NCI-H2171 treated with DMSO at 0.1 percent for 48 hours (cell line): ENCODE measurements around the gene TULP4.
"Not testable (repeated sequence)": the region's sequence is repeated elsewhere in the genome, so short reads cannot be mapped to it uniquely, and the experiment has no call there.

Source experiments
- DNase-seq: peaks from one replicate; lab custom pipeline; 2025; lab: John Stamatoyannopoulos, UW

TULP4 gene

GRCh38 chr6:158527858-158528257 lies 215.6 kb downstream of the TULP4 start:
- not testable (repeated sequence) for DNase-seq

- no peak for DNase-seq
These were observed 216.6 kb downstream of the TULP4 start for GRCh38 chr6:158528826-158529225.

GRCh38 chr6:158529629-158530028 lies 217.4 kb downstream of the TULP4 start:
- no peak for DNase-seq

- DNase-seq: no peak
These were observed 219.3 kb downstream of the TULP4 start for GRCh38 chr6:158531566-158531965.

GRCh38 chr6:158531970-158532369 lies 219.7 kb downstream of the TULP4 start:
- DNase-seq: no peak

GRCh38 chr6:158536084-158536890 lies 224.0 kb downstream of the TULP4 start:
- DNase-seq: peak; percentile 75

- DNase-seq: peak; percentile 73
These were observed 224.9 kb downstream of the TULP4 start for GRCh38 chr6:158536891-158537798.

- no peak for DNase-seq
These were observed 226.5 kb downstream of the TULP4 start for GRCh38 chr6:158538741-158539140.

GRCh38 chr6:158539413-158539812 lies 227.1 kb downstream of the TULP4 start:
- DNase-seq: peak; percentile 20

GRCh38 chr6:158539881-158540280 lies 227.6 kb downstream of the TULP4 start:
- DNase-seq: no peak

GRCh38 chr6:158543606-158544185 lies 231.4 kb downstream of the TULP4 start:
- DNase-seq: no peak

- DNase-seq: no peak
These were observed 232.2 kb downstream of the TULP4 start for GRCh38 chr6:158544428-158544827.

GRCh38 chr6:158545043-158545966 lies 233.0 kb downstream of the TULP4 start:
- DNase-seq: no peak

- DNase-seq: peak; percentile 14
These were observed 236.3 kb downstream of the TULP4 start for GRCh38 chr6:158548418-158549161.

GRCh38 chr6:158552055-158552795 lies 240.0 kb downstream of the TULP4 start:
- DNase-seq: no peak

GRCh38 chr6:158552796-158553138 lies 240.5 kb downstream of the TULP4 start:
- DNase-seq: no peak

GRCh38 chr6:158554611-158555361 lies 242.5 kb downstream of the TULP4 start:
- no peak for DNase-seq

GRCh38 chr6:158556113-158556512 lies 243.8 kb downstream of the TULP4 start:
- DNase-seq: no peak

- DNase-seq: not testable (repeated sequence)
These were observed 244.8 kb downstream of the TULP4 start for GRCh38 chr6:158557110-158557509.
